NOMO-1 treated with dmso at 0.1 percent for 144 hours (cell line): ENCODE results near the gene ASAP3.
A peak's percentile ranks its signal among the peaks of the same experiment; 100 is the strongest.
"Not testable (repeated sequence)": the region's sequence is repeated elsewhere in the genome, so short reads cannot be mapped to it uniquely, and the experiment has no call there.

ENCODE experiments used
- DNase-seq: peaks from one replicate; lab custom pipeline; 2025; ENCODE audit not compliant: unreplicated experiment; lab: John Stamatoyannopoulos, UW

ASAP3 gene

GRCh38 chr1:23515905-23516304 is 31.9 kb upstream of the ASAP3 start:
- no peak for DNase-seq

- no peak for DNase-seq
These were observed 30.2 kb upstream of the ASAP3 start for GRCh38 chr1:23514111-23514679.

- DNase-seq: no peak
These were observed 25.9 kb upstream of the ASAP3 start for GRCh38 chr1:23509896-23510295.

GRCh38 chr1:23506376-23507107 is 22.6 kb upstream of the ASAP3 start:
- no peak for DNase-seq

- DNase-seq: no peak
These were observed 21.9 kb upstream of the ASAP3 start for GRCh38 chr1:23505851-23506250.

GRCh38 chr1:23504156-23504555 is 20.2 kb upstream of the ASAP3 start:
- DNase-seq: not testable (repeated sequence)

GRCh38 chr1:23502951-23503350 is 19.0 kb upstream of the ASAP3 start:
- DNase-seq: no peak

GRCh38 chr1:23500466-23500865 is 16.5 kb upstream of the ASAP3 start:
- DNase-seq: no peak

GRCh38 chr1:23497777-23498439 is 13.9 kb upstream of the ASAP3 start:
- no peak for DNase-seq

GRCh38 chr1:23496490-23497181 is 12.7 kb upstream of the ASAP3 start:
- no peak for DNase-seq

GRCh38 chr1:23494836-23495235 is 10.9 kb upstream of the ASAP3 start:
- DNase-seq: not testable (repeated sequence)

GRCh38 chr1:23492776-23493175 is 8.8 kb upstream of the ASAP3 start:
- not testable (repeated sequence) for DNase-seq

GRCh38 chr1:23492132-23492720 is 8.2 kb upstream of the ASAP3 start:
- no peak for DNase-seq

GRCh38 chr1:23489842-23490241 is 5.9 kb upstream of the ASAP3 start:
- DNase-seq: no peak

- DNase-seq: no peak
These were observed 988 bp upstream of the ASAP3 start for GRCh38 chr1:23485002-23485332.

GRCh38 chr1:23484253-23485001 is 448 bp upstream of the ASAP3 start:
- DNase-seq: peak; percentile 77

- no peak for DNase-seq
These were observed 2.1 kb downstream of the ASAP3 start for GRCh38 chr1:23481904-23482303.

GRCh38 chr1:23481026-23481597 is 2.9 kb downstream of the ASAP3 start:
- no peak for DNase-seq

GRCh38 chr1:23480187-23481025 is 3.6 kb downstream of the ASAP3 start:
- no peak for DNase-seq

- no peak for DNase-seq
These were observed 4.4 kb downstream of the ASAP3 start for GRCh38 chr1:23479666-23479941.
